Measurements from ENCODE around the gene CSNK2A1. TPM values are rescaled to one million over a fixed set of nuclear protein-coding genes. Genes with fewer than 3 reads are reported as not detected.

The CSNK2A1 gene
- total and polyA plus RNA-seq, 2 of the 8 experiments (the other 6 are each of a cell fraction or from before 2014, with no cell fraction given), result 117 to 260 TPM

DNA sequence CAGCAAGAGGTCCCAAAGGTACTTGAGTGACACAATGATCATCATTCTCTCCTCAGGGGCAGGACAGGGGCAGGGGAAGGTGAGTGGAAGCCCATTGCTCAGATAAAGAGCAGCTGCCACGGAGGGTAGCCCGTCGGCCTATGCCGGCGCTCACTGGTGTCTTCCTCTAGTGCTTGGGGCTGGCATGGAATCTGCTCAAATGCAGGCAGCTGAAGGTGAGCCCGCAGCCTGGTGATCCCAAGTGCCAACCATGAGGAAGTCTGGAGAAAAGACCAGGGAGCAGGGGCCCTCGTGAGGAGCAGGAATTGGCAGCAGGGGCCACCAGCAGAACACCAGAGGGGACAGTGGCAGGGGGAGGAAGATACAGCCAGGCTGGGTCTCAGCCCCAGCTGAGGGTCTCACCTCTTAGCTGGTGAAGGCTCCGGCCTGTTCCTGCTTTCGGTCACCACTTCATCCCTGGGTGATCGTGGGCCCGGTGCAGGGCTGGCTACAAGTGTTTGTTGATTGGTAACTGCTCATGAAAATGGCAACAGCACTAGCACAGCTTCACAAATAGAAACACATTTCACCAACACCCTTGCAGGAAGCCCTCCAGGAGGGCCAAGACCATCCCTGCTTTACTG lies 110.8 kb downstream of the CSNK2A1 start:
- Histone ChIP-seq H4K8ac (ENCODE audit: extremely low read depth, insufficient read depth, low read length) (no peak overlapping the region; the same call in none of the 2 replicates), H2AK5ac (ENCODE audit: low read depth, low read length) (no peak overlapping the region), H3K9ac (replicated peaks in 1 of 4; ENCODE audit: extremely low read depth in 1 of 4, low read depth in 3 of 4, low read length in 3 of 4) (no peak overlapping the region), H3K36me3 (ENCODE audit: control insufficient read depth in 2 of 4, insufficient read depth in 4 of 4, low read length in 3 of 4) (peaks cover 7 to 28% (median 12%) of the 10 kb centered on the region in 4 experiments; a peak in 6 of 8 replicates), H3K4me1 (replicated peaks in 1 of 4; ENCODE audit: control insufficient read depth in 3 of 4, insufficient read depth in 4 of 4, low read length in 3 of 4) (peaks cover 0 to 13% (median 5%) of the 10 kb centered on the region in 4 experiments; a peak in 6 of 7 replicates), H3K79me1 (ENCODE audit: low read depth, low read length) (no peaks in the 10 kb centered on the region), H3K14ac (ENCODE audit: insufficient read length) (no peak overlapping the region), H3K79me2 (ENCODE audit: control insufficient read depth in 1 of 2, insufficient read depth in 2 of 2, low read length in 2 of 2) (no peaks in the 10 kb centered on the region), H4K20me1 (replicated peaks in 1 of 2; ENCODE audit: control insufficient read depth in 1 of 2, insufficient read depth in 2 of 2, low read length in 2 of 2) (peaks cover 12 to 43% of the 10 kb centered on the region in 2 experiments), H2BK120ac (replicated peaks; ENCODE audit: low read depth, low read length) (no peak overlapping the region), H2BK5ac (ENCODE audit: low read depth, low read length) (no peak overlapping the region), H3K23me2 (ENCODE audit: low read depth, low read length) (no peaks in the 10 kb centered on the region), H2BK15ac (ENCODE audit: low read length) (no peak overlapping the region), H3K27me3 (replicated peaks in 1 of 4; ENCODE audit: control insufficient read depth in 3 of 4, extremely low read depth in 1 of 4, insufficient read depth in 3 of 4, low read length in 3 of 4) (peaks cover 0 to 11% (median 3%) of the 10 kb centered on the region in 4 experiments; a peak in 4 of 7 replicates), H3K4me2 (ENCODE audit: insufficient read depth in 1 of 2, low read depth in 2 of 2, low read length in 2 of 2) (no peak overlapping the region), H2BK12ac (ENCODE audit: low read depth, low read length) (no peak overlapping the region), H3K18ac (ENCODE audit: extremely low read depth, low read length) (no peak overlapping the region), H2AFZ (ENCODE audit: low read length) (no peak overlapping the region), H3K27ac (ENCODE audit: low read depth, low read length) (no peak overlapping the region), H3K4me3 (ENCODE audit: extremely low read depth in 1 of 4, insufficient read depth in 2 of 4, low read depth in 3 of 4, low read length in 4 of 4) (no peak overlapping the region), H2BK20ac (ENCODE audit: low read length) (no peak overlapping the region), H3K9me3 (ENCODE audit: insufficient read depth in 2 of 2, low read depth in 1 of 2, low read length in 1 of 2) (no peaks in the 10 kb centered on the region), H3K4ac (replicated peaks; ENCODE audit: insufficient read length, low read depth, low read length) (no peak overlapping the region), H3K56ac (replicated peaks; ENCODE audit: insufficient read length, low read depth, low read length) (no peak overlapping the region), H3K23ac (ENCODE audit: insufficient read length) (no peak overlapping the region), H4K5ac (ENCODE audit: insufficient read length, low read depth, low read length) (no peak overlapping the region), H4K91ac (replicated peaks; ENCODE audit: insufficient read length, low read length) (no peak overlapping the region)
- 91% methylated on average over 11 of the region's 11 CpGs; no CpG with 5 or more reads in 1 of the 2 experiments for WGBS, 2 experiments (ENCODE audit: extremely low coverage in 1 of 2, insufficient coverage in 1 of 2, insufficient read length in 1 of 2, insufficient replicate concordance in 2 of 2, low coverage in 1 of 2, low lambda C conversion rate in 2 of 2, missing lambda C conversion rate in 1 of 2)
- DNase-seq (ENCODE audit: low read depth in 1 of 2, low spot score in 2 of 2) (no peak), FAIRE-seq (no peak)
- ChIA-PET CTCF (ENCODE audit: partially characterized antibody) (interaction anchor here (1.1 to 3.8 kb wide), 12 partner anchors 10 to 333 kb away, joined by 3 to 52 read pairs (median 10); no protein-coding TSS in a partner anchor), POLR2A (ENCODE audit: partially characterized antibody) (interaction anchor here (1.1 to 2.4 kb wide), 8 partner anchors 10 to 111 kb away, joined by 3 to 11 read pairs (median 4); partner anchors contain the start of genes CSNK2A1 and TBC1D20)
- TF ChIP-seq GABPA (IDR thresholded peaks at IDR 0.05; ENCODE audit: borderline replicate concordance, insufficient read depth, low read length) (no peak), TAF1 (IDR thresholded peaks at IDR 0.05; ENCODE audit: low read depth, low read length) (no peak), BACH1 (IDR thresholded peaks at IDR 0.05; ENCODE audit: low read length) (no peak), CEBPB (IDR thresholded peaks at IDR 0.05; ENCODE audit: low read depth, low read length) (no peak)

Data from H1 (cell line).